Right ventricle myocardium inferior (tissue), 1 donor: ENCODE measurements around the gene CMTM4. TPM values are rescaled to one million over a fixed set of nuclear protein-coding genes. Genes with fewer than 3 reads are reported as not detected.
A peak's percentile ranks its signal among the peaks of the same experiment; 100 is the strongest.

ENCODE experiments used
- ATAC-seq: fragments of 200-7000 bp; cut with Tn5 transposase; one replicate; pipeline ENCODE4 v1.9.1; 2020; ENCODE audit warnings: mild to moderate bottlenecking, moderate library complexity
- DNase-seq: peaks from one replicate; pipeline ENCODE4 v3.0.0; 2021; ENCODE audit errors: missing footprints
- intact Hi-C: fragments of 100-400 bp; cut with DNase I; formaldehyde crosslinking; loops from one replicate; pipeline ENCODE4 v1.11.0; 2022
- long read RNA-seq: library from polyadenylated mRNA; unstranded; transcript quantifications from one replicate; pipeline ENCODE4 v2.0.0, GENCODE V29; 2021
- total RNA-seq: library from RNA; stranded (reverse); fragmentation: NEBNext Ultra II Directional; extraction: Animal tissue kit (Norgen Biotek cat#: 25700); gene quantifications from one replicate; pipeline ENCODE4 v1.2.1, GENCODE V29; 2021
- donor health status: DM: no; HTN: yes; CAD: no; lungs with severe emphysema.

The CMTM4 gene
- total RNA-seq = 10.9 TPM
- long read RNA-seq, full-length matches to known transcripts = 1 of 1 reads
- long read RNA-seq, partial matches to known transcripts = 0 of 1 reads
- long read RNA-seq, other reads (novel, unspliced or antisense) = 0 of 1 reads

DNA sequence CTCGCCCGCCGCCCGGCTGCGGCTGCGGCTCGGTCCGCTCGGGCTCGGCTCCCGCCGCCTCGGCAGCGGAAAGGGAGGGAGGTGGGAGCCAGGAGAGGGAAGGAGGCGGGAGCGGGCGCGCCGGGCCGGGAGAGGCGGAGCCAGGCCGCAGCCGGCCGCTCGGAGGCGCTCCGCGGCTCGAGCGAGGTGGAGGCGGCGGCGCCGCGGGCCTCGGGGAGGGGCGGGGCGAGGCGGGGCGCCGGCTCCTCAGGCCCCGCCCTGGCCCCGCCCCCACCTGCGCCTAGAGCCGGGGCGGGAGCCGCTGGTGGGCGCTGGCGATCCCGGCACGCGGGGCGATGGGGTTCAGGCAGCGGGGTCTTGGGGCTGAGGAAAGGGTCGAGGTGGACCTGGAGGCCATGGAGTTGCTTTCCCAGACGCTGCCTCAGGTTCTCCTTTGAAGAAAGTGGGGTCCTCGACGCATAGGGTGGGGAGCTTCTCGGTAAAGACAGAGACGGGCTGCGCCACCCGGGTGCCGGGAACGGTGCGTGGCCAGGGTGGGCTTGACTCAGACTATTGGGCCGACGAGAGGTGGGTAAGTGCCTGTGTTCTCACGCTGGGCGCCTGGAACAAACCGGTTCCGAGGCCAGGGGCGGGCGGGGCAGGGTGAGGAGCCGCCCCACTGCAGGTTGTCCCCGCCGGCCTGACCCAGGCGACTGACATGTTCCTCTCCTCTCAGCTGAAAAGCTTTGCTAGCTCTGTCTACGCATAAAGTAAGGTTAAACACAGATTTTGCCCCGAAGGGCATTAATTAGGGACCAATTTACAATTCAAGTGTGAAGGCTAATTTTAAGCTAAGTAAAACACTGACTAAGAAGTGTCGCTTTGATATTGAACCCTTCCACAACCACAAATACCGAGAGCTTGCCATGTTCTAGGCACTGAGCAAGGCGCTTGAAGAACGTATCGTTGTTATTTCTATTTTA lies at the start of gene CMTM4:
CMTM4 (minus strand) TSS at position 75 of the 962 bp plus-strand sequence. CDS start 218 bp downstream, outside the sequence.
- intact Hi-C loops = loop anchor here (5.0 kb wide), 1 partner anchor 35 kb away; no protein-coding TSS in a partner anchor
- DNase-seq (peak; percentile 92), ATAC-seq (peak; percentile 98)

DNA sequence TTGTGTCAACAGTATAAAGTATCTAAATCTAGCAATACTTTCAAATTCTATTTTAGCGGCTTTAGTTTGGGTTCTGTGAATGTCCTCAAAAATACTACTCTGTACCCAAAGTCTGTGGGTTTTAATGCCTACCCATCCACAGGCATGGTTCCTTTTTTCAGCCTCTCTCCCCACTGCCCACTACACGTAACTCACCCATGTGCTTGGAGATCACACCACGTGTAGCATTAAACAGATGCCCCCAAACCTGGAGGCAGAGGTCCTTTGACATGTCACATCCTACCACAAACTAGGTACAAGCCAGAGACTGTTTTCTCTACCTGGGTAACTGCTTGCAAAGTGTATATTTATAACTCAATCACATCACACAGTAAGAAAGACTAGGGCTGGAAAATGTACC lies 49.5 kb upstream of the CMTM4 start:
- DNase-seq (no peak), ATAC-seq (no peak)
- intact Hi-C loops = no loop called here

DNA sequence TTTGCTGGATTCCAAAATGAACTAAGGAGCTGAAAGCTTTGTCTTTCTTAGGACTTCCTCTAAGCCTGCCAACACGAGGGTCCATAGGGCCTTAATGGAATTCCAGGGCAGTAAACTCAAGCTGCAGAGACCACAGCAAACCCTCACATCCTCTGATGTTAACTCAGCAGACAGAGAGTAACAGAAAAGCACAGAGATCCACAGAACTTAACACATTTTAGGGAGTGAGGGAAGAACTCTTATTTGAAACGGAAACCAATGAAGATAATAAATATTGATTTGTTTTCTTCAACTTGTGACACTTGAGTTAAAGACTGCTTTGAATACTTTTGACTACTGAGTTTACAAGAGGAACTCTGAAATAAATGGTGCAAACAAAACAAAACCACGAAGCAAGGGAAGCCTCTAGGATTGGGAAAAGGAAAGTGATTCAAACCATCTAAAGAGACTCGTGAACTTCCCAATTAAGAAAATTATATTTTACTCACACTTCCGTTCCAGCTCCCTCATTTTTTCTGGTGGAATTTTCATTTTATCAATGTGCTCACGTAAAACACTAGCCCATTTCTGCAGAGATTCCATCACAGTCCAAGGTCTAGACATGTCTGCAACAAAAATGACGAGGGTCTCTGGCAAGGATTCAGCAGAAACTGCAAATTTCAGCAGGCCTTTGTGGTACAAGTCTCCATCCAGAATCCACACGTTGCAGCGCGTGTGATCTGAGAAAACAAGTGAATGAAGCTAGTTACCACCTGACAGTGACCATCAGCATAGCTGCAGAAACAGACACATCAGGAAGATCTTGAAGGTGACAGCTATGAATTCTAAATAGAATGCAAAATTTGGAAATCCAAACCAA lies 45.6 kb upstream of the CMTM4 start:
- no peak for DNase-seq
- intact Hi-C loops = no loop called here

DNA sequence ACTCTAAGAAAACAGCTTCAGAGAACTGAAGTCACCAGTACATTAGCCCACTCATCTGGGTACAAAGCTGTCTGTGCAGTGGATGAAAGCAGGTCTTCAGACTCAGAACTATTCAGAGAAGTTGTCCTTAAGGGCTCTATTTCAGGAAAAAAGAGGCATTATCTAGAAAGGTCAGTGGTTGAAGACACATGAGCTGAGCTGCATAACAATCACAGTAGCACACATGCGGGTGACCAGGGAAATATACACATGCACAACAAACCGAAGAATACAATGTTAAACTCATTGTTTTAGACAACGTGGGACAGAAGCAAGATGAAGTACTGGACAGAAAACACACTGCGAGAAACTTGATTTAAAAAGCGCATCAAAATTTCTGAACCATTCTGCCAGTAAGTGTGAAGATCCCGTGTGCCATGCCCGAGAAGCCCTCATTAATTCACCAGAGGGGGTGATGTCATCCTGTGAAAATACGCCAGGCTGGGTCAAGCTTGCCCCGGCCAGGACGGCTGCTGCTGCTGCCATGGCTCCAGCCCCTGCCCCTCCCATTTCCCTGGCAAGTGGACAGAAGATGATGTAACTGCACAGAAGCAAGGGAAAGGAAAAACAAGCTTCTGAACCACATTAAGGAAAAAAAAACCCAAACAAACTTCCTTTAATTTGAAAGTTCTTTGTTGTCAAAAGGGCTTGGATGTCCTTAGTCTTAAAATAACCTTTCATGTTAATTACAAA lies 44.8 kb upstream of the CMTM4 start:
- intact Hi-C loops = no loop called here
- peak; percentile 96 for ATAC-seq
- peak; percentile 88 for DNase-seq

More for the DNA sequence above, 45.6 kb upstream of the CMTM4 start:
- ATAC-seq = peak; percentile 29

DNA sequence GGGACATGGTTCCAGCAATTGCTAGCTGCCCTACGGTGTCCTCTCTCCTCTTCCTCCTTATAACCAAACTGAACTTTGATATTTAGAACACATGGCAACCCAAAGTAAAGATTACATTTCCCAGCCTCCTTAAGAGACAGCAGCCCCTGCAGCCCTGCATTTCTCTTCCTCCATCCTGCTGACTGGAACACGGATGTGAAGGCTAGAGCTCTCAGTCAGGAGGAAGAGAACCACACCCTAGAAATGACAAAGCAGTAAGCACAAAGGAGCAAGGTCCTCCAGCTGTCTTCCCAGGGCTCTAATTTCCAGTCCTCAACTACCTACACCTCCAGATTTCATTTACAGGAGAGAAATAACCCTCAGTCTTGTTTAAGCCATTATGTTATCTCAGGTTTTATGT lies 44.0 kb upstream of the CMTM4 start:
- intact Hi-C loops = no loop called here
- ATAC-seq (peak; percentile 45), DNase-seq (no peak)

DNA sequence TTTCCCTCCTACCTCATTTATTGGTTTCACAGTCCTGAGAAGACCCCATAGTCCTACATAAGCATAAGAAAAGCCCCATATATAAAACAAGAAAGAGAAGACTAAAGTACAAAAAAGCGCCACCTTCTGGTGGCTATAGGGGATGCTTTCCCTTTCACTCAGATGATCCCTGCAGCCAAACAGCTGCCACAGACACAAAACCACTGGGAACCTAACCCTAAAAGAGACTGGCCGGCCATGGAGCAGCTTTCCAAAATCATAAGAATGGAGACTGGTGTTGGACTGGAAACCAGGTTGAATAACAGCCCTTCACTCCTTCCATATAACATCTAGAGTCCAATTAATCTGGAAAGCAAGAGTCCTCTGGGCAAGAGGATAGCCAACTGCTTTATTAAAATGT lies 43.5 kb upstream of the CMTM4 start:
- ATAC-seq = no peak
- intact Hi-C loops = no loop called here
- DNase-seq = no peak

DNA sequence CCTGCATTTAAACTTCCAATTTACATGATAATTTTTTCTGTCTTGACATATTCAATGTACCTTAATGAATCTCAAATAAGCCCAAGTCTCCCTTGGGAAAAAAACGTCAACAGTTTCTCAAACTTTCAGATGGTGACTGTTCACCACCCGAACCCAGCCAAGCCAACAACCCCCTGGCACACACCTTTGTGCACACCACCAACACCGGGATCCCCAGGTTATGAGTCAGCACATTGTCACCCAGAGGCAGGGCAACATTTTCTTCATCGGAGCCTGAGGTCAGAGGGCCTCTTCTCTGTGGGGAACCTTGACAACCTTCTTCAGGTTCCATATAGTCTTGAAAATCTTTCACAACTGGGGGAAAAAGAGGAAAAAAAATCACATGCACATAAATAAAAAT lies 39.3 kb upstream of the CMTM4 start:
- intact Hi-C loops = loop anchor here (10.0 kb wide), 1 partner anchor 89 kb away; no protein-coding TSS in a partner anchor
- DNase-seq = no peak
- ATAC-seq = no peak

DNA sequence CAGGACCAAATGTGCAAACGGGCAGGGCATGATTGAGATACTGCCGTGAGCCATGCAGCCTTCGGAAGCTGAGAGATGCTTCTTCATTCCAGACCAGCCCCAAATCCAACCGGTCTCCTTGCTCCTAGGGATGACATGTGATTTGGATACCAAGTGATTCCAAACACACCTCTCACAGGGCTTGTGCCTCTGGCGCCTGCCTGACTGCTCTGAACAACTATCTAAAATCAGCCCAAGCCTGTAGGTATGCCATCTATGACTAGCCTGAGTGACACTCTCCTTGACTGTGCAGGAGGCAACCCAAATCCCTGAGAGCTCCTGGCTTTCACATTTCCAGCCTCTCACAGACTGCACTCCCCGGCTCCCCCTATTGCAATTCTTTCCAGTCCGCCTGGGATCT lies 34.6 kb upstream of the CMTM4 start:
- no peak for ATAC-seq
- intact Hi-C loops = loop anchor here (10.0 kb wide), 1 partner anchor 94 kb away; no protein-coding TSS in a partner anchor
- DNase-seq = no peak

DNA sequence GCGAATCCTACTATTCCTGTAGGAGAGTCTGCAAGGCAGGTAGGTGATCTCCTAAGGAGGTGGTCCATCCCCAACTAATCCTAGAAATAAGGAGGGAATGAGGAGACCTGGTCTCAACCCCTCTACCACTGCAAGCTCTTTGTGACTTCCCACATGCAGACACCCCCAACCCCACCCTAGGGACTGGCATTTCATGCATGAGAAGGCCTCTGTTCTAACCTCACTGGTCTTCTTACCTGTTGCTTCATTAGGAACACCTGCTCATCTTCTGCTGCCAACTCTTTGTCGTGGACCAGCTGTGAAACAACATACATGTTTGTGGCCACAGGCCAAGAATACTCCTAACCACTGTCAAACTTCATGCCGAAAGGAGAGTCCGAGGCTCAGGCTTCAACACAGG lies 32.3 kb upstream of the CMTM4 start:
- no peak for DNase-seq
- peak; percentile 21 for ATAC-seq
- intact Hi-C loops = loop anchor here (2.0 kb wide), 1 partner anchor 140 kb away; no protein-coding TSS in a partner anchor

DNA sequence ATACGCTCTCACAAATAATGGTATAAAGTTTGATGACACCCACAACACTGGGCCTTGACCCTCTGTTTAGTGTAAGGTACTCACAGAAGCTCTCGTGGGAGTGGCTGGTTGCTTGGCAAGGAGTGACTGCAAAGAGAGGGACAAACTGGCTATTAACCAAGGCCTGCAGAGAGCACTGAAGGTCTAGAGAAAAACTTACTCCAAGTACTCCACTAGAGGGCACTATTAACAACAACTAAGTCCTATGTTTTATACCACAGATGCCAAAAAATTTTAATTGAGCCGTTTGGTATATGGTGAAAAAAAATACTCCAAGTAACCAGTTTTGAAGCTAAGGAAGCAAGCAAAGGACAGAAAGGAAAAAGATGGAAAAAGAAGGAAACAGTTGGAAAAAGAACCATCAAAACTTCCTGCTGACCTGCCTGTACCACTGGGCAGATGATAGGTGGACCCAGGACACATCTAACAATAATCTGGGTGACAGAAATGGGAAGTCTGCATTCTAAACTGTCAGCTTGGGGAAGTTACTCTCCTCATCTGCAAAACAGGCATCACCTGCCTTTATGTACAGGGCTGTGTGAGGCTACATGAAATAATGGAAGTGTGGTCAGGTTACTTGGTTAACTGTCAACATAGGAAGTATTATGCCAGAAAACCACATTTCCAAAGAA lies 31.7 kb upstream of the CMTM4 start:
- intact Hi-C loops = loop anchor here (2.0 kb wide), 1 partner anchor 141 kb away; no protein-coding TSS in a partner anchor
- ATAC-seq (peak; percentile 77), DNase-seq (no peak)

DNA sequence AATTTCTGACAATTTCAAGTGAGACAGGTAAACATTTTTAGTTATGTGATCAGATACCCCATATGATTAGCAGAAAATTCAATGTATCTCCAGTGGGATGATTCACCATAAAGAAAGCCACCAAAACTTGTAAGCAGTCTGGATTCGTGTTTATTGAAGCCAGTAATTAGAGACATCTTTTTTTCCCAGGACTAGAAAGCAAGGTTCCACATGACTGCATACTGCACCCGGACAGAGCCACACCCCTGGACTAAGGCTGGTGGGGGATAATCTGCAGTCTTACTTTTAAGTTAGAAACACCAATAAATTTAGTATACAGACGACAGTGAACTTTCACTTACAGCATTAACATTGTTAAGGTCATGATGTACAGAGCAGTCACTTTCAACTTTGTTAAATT lies 24.2 kb upstream of the CMTM4 start:
- ATAC-seq (no peak), DNase-seq (no peak)
- intact Hi-C loops = no loop called here

DNA sequence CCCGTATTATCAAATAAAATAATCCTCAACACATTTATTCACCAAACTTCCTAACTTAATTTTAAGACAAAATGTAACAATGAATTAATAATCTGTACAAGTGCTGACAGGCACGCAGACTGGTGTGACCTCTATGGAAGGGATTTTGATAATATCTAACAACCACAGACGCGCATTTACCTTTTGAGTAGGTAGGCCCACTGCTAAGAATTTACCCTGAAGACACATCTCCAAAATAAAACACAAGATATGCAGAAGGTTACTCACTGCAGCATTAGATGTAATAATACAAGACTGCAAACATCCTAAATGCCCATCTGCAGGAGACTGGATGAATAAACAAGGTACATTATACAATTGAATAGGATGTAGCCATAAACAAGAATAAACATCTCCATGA lies 22.7 kb upstream of the CMTM4 start:
- intact Hi-C loops = no loop called here
- no peak for ATAC-seq
- DNase-seq = no peak

DNA sequence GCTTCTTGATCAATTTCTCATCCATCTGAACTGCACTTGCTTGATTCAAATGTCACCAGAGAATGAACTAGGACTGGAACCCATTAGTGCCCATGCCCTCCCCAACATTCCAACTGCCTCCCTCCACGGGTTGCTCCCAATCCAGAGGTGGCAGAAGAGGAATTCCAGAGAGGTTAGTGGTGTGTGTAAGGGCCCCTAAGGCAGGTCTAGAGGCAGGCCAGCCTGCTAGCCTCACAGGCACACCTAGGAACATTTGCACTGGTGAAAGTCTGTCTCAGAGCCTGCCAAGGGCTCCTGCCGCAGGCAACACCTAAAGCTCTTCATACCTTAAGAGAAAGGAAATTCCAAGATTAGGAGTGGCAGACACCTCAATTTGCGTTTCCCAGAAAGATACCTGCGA lies 21.2 kb upstream of the CMTM4 start:
- ATAC-seq (no peak), DNase-seq (no peak)
- intact Hi-C loops = no loop called here

DNA sequence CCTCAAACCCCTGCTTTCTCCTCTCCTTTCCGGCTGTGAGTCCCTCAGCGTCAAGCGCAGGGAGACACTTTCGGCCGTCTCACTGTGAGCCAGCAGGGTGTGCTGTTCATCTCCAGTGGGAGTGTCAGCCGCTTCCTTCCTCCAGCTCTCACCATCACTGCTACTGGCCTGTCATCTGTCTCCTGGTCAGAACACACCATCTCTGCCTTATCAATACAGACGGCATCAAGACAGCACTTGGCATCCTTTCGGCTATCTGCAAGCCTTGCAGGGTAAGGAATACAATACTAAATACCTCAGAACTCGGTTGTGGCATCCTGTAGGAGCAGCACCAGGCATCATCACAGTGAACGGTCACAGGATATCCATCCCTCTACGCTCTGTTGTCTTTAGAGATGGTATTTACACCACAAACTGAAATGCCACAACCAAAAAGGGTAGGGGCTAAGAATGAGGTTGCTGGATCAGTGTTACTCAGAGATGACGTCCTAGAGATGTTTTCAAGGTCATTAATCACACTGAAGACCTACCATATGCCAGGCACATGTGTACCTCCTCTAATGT lies 20.7 kb upstream of the CMTM4 start:
- DNase-seq (no peak), ATAC-seq (peak; percentile 66)
- intact Hi-C loops = no loop called here

DNA sequence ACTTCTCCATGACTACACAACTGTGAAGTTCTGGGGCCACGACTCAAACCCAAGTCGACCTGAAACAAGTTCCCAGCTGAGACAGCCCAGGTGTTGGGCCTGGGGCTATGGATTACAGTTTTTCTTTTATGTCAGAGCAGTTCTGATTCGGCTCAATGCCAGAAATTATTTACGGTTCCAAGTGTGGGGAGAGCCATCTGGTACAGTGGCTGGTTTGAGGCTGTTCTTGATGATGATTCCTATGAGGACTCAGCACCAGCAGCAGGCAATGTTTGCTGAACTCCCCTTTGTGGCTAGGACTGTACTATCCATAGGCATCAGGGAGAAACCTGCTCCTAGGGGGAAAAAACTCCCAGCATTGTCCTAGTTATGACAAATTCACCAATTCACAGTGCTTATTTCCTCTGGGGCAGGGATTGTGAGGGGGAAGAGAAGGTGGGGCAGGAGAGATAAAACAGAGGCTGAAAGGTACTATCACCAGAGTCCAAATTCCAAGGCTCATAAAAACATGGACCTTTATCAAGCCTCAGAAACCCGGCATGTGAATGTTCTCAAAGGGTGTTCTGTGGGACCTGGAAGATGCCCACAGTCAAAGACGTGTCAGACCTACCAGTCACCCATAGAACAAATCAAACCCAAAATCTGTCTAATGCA lies 18.2 kb upstream of the CMTM4 start:
- intact Hi-C loops = no loop called here
- no peak for ATAC-seq
- no peak for DNase-seq

DNA sequence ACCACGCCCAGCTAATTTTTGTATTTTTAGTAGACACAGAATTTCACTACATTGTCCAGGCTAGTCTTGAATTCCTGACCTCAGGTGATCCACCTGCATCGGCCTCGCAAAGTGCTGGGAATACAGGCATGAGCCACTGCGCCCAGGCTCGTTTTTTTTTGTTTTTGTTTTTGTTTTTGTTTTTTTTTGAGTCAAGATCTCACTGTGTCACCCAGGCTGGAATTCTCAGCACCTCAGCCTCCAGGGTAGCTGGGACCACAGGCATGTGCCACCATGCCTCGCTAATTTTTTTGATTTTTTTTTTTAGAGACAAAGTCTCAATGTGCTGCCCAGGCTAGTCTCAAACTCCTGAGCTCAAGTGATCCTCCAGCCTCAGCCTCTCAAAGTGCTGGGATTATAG lies 17.5 kb upstream of the CMTM4 start:
- no peak for DNase-seq
- intact Hi-C loops = no loop called here

DNA sequence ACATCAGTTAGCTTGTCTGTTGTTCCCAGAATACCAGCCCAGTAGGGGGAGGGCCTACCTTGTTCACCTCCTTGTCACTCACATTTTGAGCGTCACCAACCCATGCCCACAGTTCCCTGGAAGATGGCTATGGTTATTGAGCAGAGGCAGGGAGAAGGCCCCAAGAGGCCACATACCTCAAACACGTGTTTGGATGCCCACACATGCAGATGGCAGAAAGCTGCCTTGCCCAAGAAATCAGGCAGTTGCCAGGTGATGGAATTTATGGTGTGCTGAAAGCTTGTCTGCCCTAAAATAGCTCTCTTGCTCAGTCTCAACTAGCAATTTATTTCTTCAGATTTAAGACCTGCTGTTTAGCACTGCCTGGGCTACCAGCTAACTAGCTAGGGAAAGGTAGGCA lies 16.5 kb upstream of the CMTM4 start:
- no peak for DNase-seq
- ATAC-seq = no peak
- intact Hi-C loops = no loop called here

More for the DNA sequence above, 17.5 kb upstream of the CMTM4 start:
- no peak for ATAC-seq
